Limb (tissue), 2 donors: ENCODE data around the gene ROBO2.

Source experiments
- DNase-seq, 2 donors: peaks; one replicate each; pipeline ENCODE4 v3.0.0-alpha.2; 2016; ENCODE audit errors: extremely low spot score in 2 of 2

The ROBO2 gene

GRCh38 chr3:77566055-77566454, 526.2 kb downstream of the ROBO2 start:
- DNase-seq = no peak

GRCh38 chr3:77571971-77572715, 532.2 kb downstream of the ROBO2 start:
- DNase-seq = no peak

- DNase-seq = no peak
Observed at GRCh38 chr3:77577264-77577663, 537.4 kb downstream of the ROBO2 start.

- DNase-seq = no peak
Observed at GRCh38 chr3:77586216-77586615, 546.3 kb downstream of the ROBO2 start.

GRCh38 chr3:77588863-77589262, 549.0 kb downstream of the ROBO2 start:
- DNase-seq = no peak

- DNase-seq = no peak
Observed at GRCh38 chr3:77590191-77590590, 550.3 kb downstream of the ROBO2 start.

- no peak for DNase-seq
Observed at GRCh38 chr3:77595371-77595870, 555.5 kb downstream of the ROBO2 start.

- DNase-seq = no peak
Observed at GRCh38 chr3:77599948-77600347, 560.0 kb downstream of the ROBO2 start.

- DNase-seq = no peak
Observed at GRCh38 chr3:77601823-77602415, 562.0 kb downstream of the ROBO2 start.

- no peak for DNase-seq
Observed at GRCh38 chr3:77602722-77603121, 562.8 kb downstream of the ROBO2 start.

GRCh38 chr3:77605308-77605707, 565.4 kb downstream of the ROBO2 start:
- DNase-seq = no peak

GRCh38 chr3:77605865-77606264, 566.0 kb downstream of the ROBO2 start:
- DNase-seq = no peak

- no peak for DNase-seq
Observed at GRCh38 chr3:77606372-77606771, 566.5 kb downstream of the ROBO2 start.

- no peak for DNase-seq
Observed at GRCh38 chr3:77618686-77619085, 578.8 kb downstream of the ROBO2 start.

- peak in 1 of 2 donors; percentile 5 for DNase-seq
Observed at GRCh38 chr3:77620009-77620408, 580.1 kb downstream of the ROBO2 start.

GRCh38 chr3:77623500-77623899, 583.6 kb downstream of the ROBO2 start:
- DNase-seq = no peak

GRCh38 chr3:77626157-77626556, 586.3 kb downstream of the ROBO2 start:
- DNase-seq = no peak

- DNase-seq = no peak
Observed at GRCh38 chr3:77648214-77648613, 608.3 kb downstream of the ROBO2 start.

GRCh38 chr3:77648664-77649063, 608.8 kb downstream of the ROBO2 start:
- DNase-seq = no peak

GRCh38 chr3:77652624-77653023, 612.7 kb downstream of the ROBO2 start:
- no peak for DNase-seq

GRCh38 chr3:77655396-77655795, 615.5 kb downstream of the ROBO2 start:
- DNase-seq = no peak

- no peak for DNase-seq
Observed at GRCh38 chr3:77660718-77661117, 620.8 kb downstream of the ROBO2 start.

- DNase-seq = no peak
Observed at GRCh38 chr3:77667901-77668300, 628.0 kb downstream of the ROBO2 start.
